HEK293T (cell line): ENCODE results near the gene TCAP.

Experiments
- CTCF ChIA-PET: fragments of 350-600 bp; formaldehyde crosslinking; extraction: SDS; loops from one replicate; lab custom pipeline; 2021; ENCODE audit warnings: antibody characterized with exemption, inconsistent platforms; lab: Yijun Ruan, JAX
- POLR2A ChIA-PET: fragments of 350-600 bp; formaldehyde crosslinking; extraction: SDS; loops from one replicate; lab custom pipeline; 2020; ENCODE audit warnings: antibody characterized with exemption, inconsistent platforms; lab: Yijun Ruan, JAX
- DNase-seq: peaks from one replicate; pipeline ENCODE4 v3.0.0; 2012; ENCODE audit warnings: mixed read lengths; ENCODE audit errors: extremely low spot score
- ARNT ChIP-seq: fragments of 450-650 bp; IDR thresholded peaks from 2 replicates; pipeline ENCODE4 v1.6.1; 2017; ENCODE audit warnings: mild to moderate bottlenecking
- BHLHE40 ChIP-seq: fragments of 450-650 bp; IDR thresholded peaks from 2 replicates; pipeline ENCODE4 v1.6.1; 2016; ENCODE audit warnings: mild to moderate bottlenecking, moderate library complexity, borderline replicate concordance
- CTBP1 ChIP-seq: fragments of 450-650 bp; IDR thresholded peaks from 2 replicates; pipeline ENCODE4 v1.6.1; 2016; ENCODE audit warnings: borderline replicate concordance
- ELF4 ChIP-seq: fragments of 450-650 bp; IDR thresholded peaks from 2 replicates; pipeline ENCODE4 v1.6.1; 2017; ENCODE audit warnings: antibody characterized with exemption
- FOXA1 ChIP-seq: fragments of 450-650 bp; IDR thresholded peaks from 2 replicates; pipeline ENCODE4 v1.6.1; 2016; ENCODE audit warnings: mild to moderate bottlenecking
- FOXK2 ChIP-seq: fragments of 450-650 bp; IDR thresholded peaks from 2 replicates; pipeline ENCODE4 v1.6.1; 2016; ENCODE audit warnings: mild to moderate bottlenecking
- FOXM1 ChIP-seq: fragments of 450-650 bp; IDR thresholded peaks from 2 replicates; pipeline ENCODE4 v1.6.1; 2017; ENCODE audit warnings: mild to moderate bottlenecking, borderline replicate concordance
- HDGF ChIP-seq: fragments of 450-650 bp; IDR thresholded peaks from 2 replicates; pipeline ENCODE4 v1.6.1; 2017; ENCODE audit warnings: antibody characterized with exemption, borderline replicate concordance
- L3MBTL2 ChIP-seq: fragments of 450-650 bp; conservative IDR thresholded peaks from 2 replicates; pipeline ENCODE4 v1.6.1; 2016; ENCODE audit warnings: mild to moderate bottlenecking
- LEF1 ChIP-seq: fragments of 450-650 bp; IDR thresholded peaks from 2 replicates; pipeline ENCODE4 v1.6.1; 2017; ENCODE audit warnings: mild to moderate bottlenecking, borderline replicate concordance
- NFRKB ChIP-seq: fragments of 450-650 bp; IDR thresholded peaks from 2 replicates; pipeline ENCODE4 v1.6.1; 2016; ENCODE audit warnings: mild to moderate bottlenecking, moderate library complexity
- PKNOX1 ChIP-seq: fragments of 450-650 bp; IDR thresholded peaks from 2 replicates; pipeline ENCODE4 v1.6.1; 2016
- SP1 ChIP-seq: fragments of 450-650 bp; IDR thresholded peaks from 2 replicates; pipeline ENCODE4 v1.6.1; 2017
- SUZ12 ChIP-seq: fragments of 450-650 bp; IDR thresholded peaks from 2 replicates; pipeline ENCODE4 v1.6.1; 2016; ENCODE audit warnings: mild to moderate bottlenecking
- TARDBP ChIP-seq: fragments of 450-650 bp; IDR thresholded peaks from 2 replicates; pipeline ENCODE4 v1.6.1; 2016
- ZNF384 ChIP-seq: fragments of 450-650 bp; IDR thresholded peaks from 2 replicates; pipeline ENCODE4 v1.6.1; 2016

Gene TCAP

GRCh38 chr17:39677072-39677471 lies 11.9 kb downstream of the TCAP start:
- POLR2A ChIA-PET = interaction anchor here (1.0 to 2.0 kb wide), 3 partner anchors 8 to 40 kb away, joined by 3 to 11 read pairs (median 4); partner anchors contain the start of genes PGAP3, PNMT and STARD3
- no peak for DNase-seq
- CTCF ChIA-PET = interaction anchor here (1.4 kb wide), 1 partner anchor 8 kb away, joined by 6 read pairs; the partner anchor contains the start of gene PNMT
- TF ChIP-seq PKNOX1 (no peak), SP1 (no peak), ARNT (no peak), BHLHE40 (no peak), ZNF384 (no peak), HDGF (no peak), CTBP1 (no peak), FOXK2 (no peak), FOXA1 (no peak), LEF1 (no peak), TARDBP (no peak), ELF4 (no peak), L3MBTL2 (no peak), SUZ12 (no peak), NFRKB (no peak)

- TF ChIP-seq TARDBP (no peak), FOXM1 (no peak), ELF4 (no peak), LEF1 (no peak), HDGF (no peak), ARNT (no peak), ZNF384 (no peak), NFRKB (no peak)
- ChIA-PET POLR2A (interaction anchor here (1.0 to 2.0 kb wide), 3 partner anchors 9 to 41 kb away, joined by 3 to 11 read pairs (median 4); partner anchors contain the start of genes PGAP3, PNMT and STARD3), CTCF (interaction anchor here (0.5 to 1.4 kb wide), 4 partner anchors 9 to 57 kb away, joined by 3 to 6 read pairs (median 4); partner anchors contain the start of genes PGAP3 and PNMT)
- DNase-seq = no peak
Measured at GRCh38 chr17:39677542-39678339, 12.6 kb downstream of the TCAP start.

- CTCF ChIA-PET = interaction anchor here (0.7 to 1.4 kb wide), 7 partner anchors 10 to 103 kb away, joined by 3 to 6 read pairs (median 4); partner anchors contain the start of gene PNMT
- no peak for DNase-seq
- POLR2A ChIA-PET = interaction anchor here (1.0 to 2.1 kb wide), 3 partner anchors 9 to 42 kb away, joined by 3 to 11 read pairs (median 9); partner anchors contain the start of genes PGAP3 and STARD3
- TF ChIP-seq ZNF384 = no peak
- no peak for TF ChIP-seq NFRKB
- TF ChIP-seq BHLHE40 = no peak
- no peak for TF ChIP-seq ARNT
- no peak for TF ChIP-seq L3MBTL2
- TF ChIP-seq FOXK2 = no peak
- no peak for TF ChIP-seq FOXA1
- no peak for TF ChIP-seq FOXM1
- no peak for TF ChIP-seq SUZ12
Measured at GRCh38 chr17:39678340-39679116, 13.4 kb downstream of the TCAP start.

GRCh38 chr17:39679521-39680192 lies 14.5 kb downstream of the TCAP start:
- TF ChIP-seq L3MBTL2 (no peak), FOXK2 (no peak)
- ChIA-PET POLR2A (interaction anchor here (1.0 to 2.3 kb wide), 3 partner anchors 8 to 20 kb away, joined by 3 to 9 read pairs (median 9); partner anchors contain the start of genes ERBB2 and PGAP3), CTCF (interaction anchor here (0.6 to 1.4 kb wide), 5 partner anchors 26 to 139 kb away, joined by 3 to 6 read pairs (median 3); no protein-coding TSS in a partner anchor)
- DNase-seq = no peak

- DNase-seq = no peak
- TF ChIP-seq SUZ12 (no peak), HDGF (no peak)
- ChIA-PET POLR2A (no interaction called here), CTCF (no interaction called here)
Measured at GRCh38 chr17:39683295-39683939, 18.3 kb downstream of the TCAP start.

- TF ChIP-seq FOXM1 = no peak
- TF ChIP-seq ARNT = no peak
- TF ChIP-seq SP1 = no peak
- TF ChIP-seq LEF1 = no peak
- no peak for TF ChIP-seq L3MBTL2
- no peak for TF ChIP-seq FOXK2
- TF ChIP-seq HDGF = no peak
- TF ChIP-seq TARDBP = no peak
- no peak for TF ChIP-seq NFRKB
- TF ChIP-seq CTBP1 = no peak
- no peak for TF ChIP-seq SUZ12
- no peak for TF ChIP-seq ZNF384
- CTCF ChIA-PET = interaction anchor here (1.1 kb wide), 1 partner anchor 13 kb away, joined by 4 read pairs; no protein-coding TSS in a partner anchor
- POLR2A ChIA-PET = interaction anchor here (1.0 kb wide), 1 partner anchor 18 kb away, joined by 3 read pairs; no protein-coding TSS in a partner anchor
- no peak for DNase-seq
Measured at GRCh38 chr17:39684369-39685192, 19.4 kb downstream of the TCAP start.
